GM18505 (cell line): ENCODE data around the gene DCAF7.

Source experiments
- ATAC-seq: cut with Tn5 transposase; IDR thresholded peaks from one replicate; pipeline ENCODE4 v1.9.1; 2021; ENCODE audit not compliant: unreplicated experiment
- POLR2A ChIP-seq: IDR thresholded peaks from 4 replicates; pipeline ENCODE4 v1.6.1; 2011; ENCODE audit warnings: borderline replicate concordance; ENCODE audit not compliant: insufficient read depth, insufficient read length; ENCODE audit errors: extremely low read depth

The DCAF7 gene

GRCh38 chr17:63542942-63543821 is 7.1 kb upstream of the DCAF7 start:
- no peak for TF ChIP-seq POLR2A
- no peak for ATAC-seq

GRCh38 chr17:63543822-63544420 is 6.4 kb upstream of the DCAF7 start:
- no peak for ATAC-seq
- TF ChIP-seq POLR2A = no peak

GRCh38 chr17:63544467-63545301 is 5.6 kb upstream of the DCAF7 start:
- no peak for TF ChIP-seq POLR2A
- ATAC-seq = no peak

- no peak for TF ChIP-seq POLR2A
- no peak for ATAC-seq
Measured at GRCh38 chr17:63546308-63547082, 3.8 kb upstream of the DCAF7 start.

- TF ChIP-seq POLR2A = no peak
- ATAC-seq = no peak
Measured at GRCh38 chr17:63547083-63547523, 3.2 kb upstream of the DCAF7 start.

GRCh38 chr17:63549289-63549945 is 860 bp upstream of the DCAF7 start:
- TF ChIP-seq POLR2A = no peak
- no peak for ATAC-seq

GRCh38 chr17:63550817-63551639 is 751 bp downstream of the DCAF7 start:
- ATAC-seq = no peak
- TF ChIP-seq POLR2A = no peak

- TF ChIP-seq POLR2A = no peak
- no peak for ATAC-seq
Measured at GRCh38 chr17:63552211-63552610, 1.9 kb downstream of the DCAF7 start.

- no peak for ATAC-seq
- TF ChIP-seq POLR2A = no peak
Measured at GRCh38 chr17:63555500-63556156, 5.4 kb downstream of the DCAF7 start.

GRCh38 chr17:63557416-63557815 is 7.1 kb downstream of the DCAF7 start:
- ATAC-seq = no peak
- no peak for TF ChIP-seq POLR2A

- no peak for ATAC-seq
- no peak for TF ChIP-seq POLR2A
Measured at GRCh38 chr17:63558441-63558840, 8.2 kb downstream of the DCAF7 start.
